IMR-90 (cell line): ENCODE data around the gene FHAD1. TPM values are rescaled to one million over a fixed set of nuclear protein-coding genes. Genes with fewer than 3 reads are reported as not detected.

ENCODE experiments used
- ATAC-seq: fragments of 200-7000 bp; cut with Tn5 transposase; 2 replicates; pipeline ENCODE4 v1.9.1; 2020; ENCODE audit warnings: low read depth, mild to moderate bottlenecking, moderate library complexity
- BruUV-seq: library from RNA; stranded (reverse); fragments of 400-500 nt; replicated peaks from 2 replicates; lab custom pipeline; 2021; lab: Mats Ljungman, UMichigan
- CTCF ChIA-PET: fragments of 300-600 bp; formaldehyde crosslinking; extraction: SDS; loops from one replicate; lab custom pipeline; 2021; ENCODE audit warnings: antibody characterized with exemption; lab: Yijun Ruan, JAX
- POLR2A ChIA-PET: fragments of 300-600 bp; sonication (Branson Sonifier 250); formaldehyde crosslinking; loops from one replicate; lab custom pipeline; 2022; ENCODE audit warnings: antibody characterized with exemption; ENCODE audit not compliant: unreplicated experiment; lab: Charles Lee
- DNase-seq: peaks from one replicate; pipeline ENCODE4 v3.0.0; 2013
- H2AFZ ChIP-seq: replicated peaks from 2 replicates; pipeline ENCODE3; 2013; ENCODE audit warnings: low read length, mild to moderate bottlenecking; ENCODE audit not compliant: poor library complexity
- H2AK5ac ChIP-seq: 2 replicates; pipeline ENCODE4 v1.6.1; 2013; ENCODE audit warnings: low read depth, low read length, inconsistent platforms
- H2AK9ac ChIP-seq: replicated peaks from 2 replicates; pipeline ENCODE3; 2013; ENCODE audit warnings: mild to moderate bottlenecking, low read depth, low read length, moderate library complexity; ENCODE audit not compliant: poor library complexity
- H2BK120ac ChIP-seq: 2 replicates; pipeline ENCODE4 v1.6.1; 2013; ENCODE audit warnings: low read depth, low read length, inconsistent platforms
- H2BK15ac ChIP-seq: 3 replicates; pipeline ENCODE4 v1.6.1; 2013; ENCODE audit warnings: low read depth, low read length, inconsistent platforms
- H2BK20ac ChIP-seq: 2 replicates; pipeline ENCODE4 v1.6.1; 2013; ENCODE audit warnings: low read depth, mild to moderate bottlenecking, inconsistent platforms, low read length, moderate library complexity
- H2BK5ac ChIP-seq: 2 replicates; pipeline ENCODE4 v1.6.1; 2013; ENCODE audit warnings: mild to moderate bottlenecking, low read depth, low read length, inconsistent platforms; ENCODE audit not compliant: poor library complexity, severe bottlenecking
- H3K14ac ChIP-seq: replicated peaks from 2 replicates; pipeline ENCODE4 v1.6.1; 2013; ENCODE audit warnings: low read depth, low read length, inconsistent platforms
- H3K18ac ChIP-seq: 2 replicates; pipeline ENCODE4 v1.6.1; 2013; ENCODE audit warnings: low read depth, low read length, control low read depth
- H3K23ac ChIP-seq: 2 replicates; pipeline ENCODE4 v1.6.1; 2013; ENCODE audit warnings: low read depth, low read length, inconsistent platforms
- H3K27ac ChIP-seq: 2 replicates; pipeline ENCODE4 v1.5.1; 2013; ENCODE audit warnings: mild to moderate bottlenecking, control low read depth, low read length; ENCODE audit not compliant: insufficient read depth
- H3K27me3 ChIP-seq: 2 replicates; pipeline ENCODE4 v1.6.1; 2013; ENCODE audit warnings: low read length; ENCODE audit not compliant: control insufficient read depth, insufficient read depth
- H3K36me3 ChIP-seq: 2 replicates; pipeline ENCODE4 v1.6.1; 2013; ENCODE audit warnings: low read length, mixed read lengths; ENCODE audit not compliant: control insufficient read depth, insufficient read depth
- H3K4ac ChIP-seq: 2 replicates; pipeline ENCODE4 v1.6.1; 2013; ENCODE audit warnings: low read depth, low read length, inconsistent platforms
- H3K4me1 ChIP-seq: 2 replicates; pipeline ENCODE4 v1.6.1; 2013; ENCODE audit warnings: low read length, mixed read lengths; ENCODE audit not compliant: control insufficient read depth, insufficient read depth
- H3K4me2 ChIP-seq: 2 replicates; pipeline ENCODE4 v1.6.1; 2013; ENCODE audit warnings: low read depth, mild to moderate bottlenecking, control low read depth, low read length, moderate library complexity
- H3K4me3 ChIP-seq: 2 replicates; pipeline ENCODE4 v1.5.1; 2013; ENCODE audit warnings: low read depth, mild to moderate bottlenecking, control low read depth, low read length, moderate library complexity; ENCODE audit not compliant: insufficient read depth
- H3K56ac ChIP-seq: 2 replicates; pipeline ENCODE4 v1.6.1; 2013; ENCODE audit warnings: low read length, inconsistent platforms; ENCODE audit not compliant: insufficient read depth; ENCODE audit errors: extremely low read depth
- H3K79me1 ChIP-seq, 2 experiments: 2 replicates each; pipeline ENCODE4 v1.6.1; 2013; ENCODE audit warnings: low read length in 2 of 2, inconsistent platforms in 1 of 2, low read depth in 1 of 2
- H3K9ac ChIP-seq: 2 replicates; pipeline ENCODE4 v1.6.1; 2013; ENCODE audit warnings: low read depth, low read length, control low read depth
- H3K9me1 ChIP-seq: 2 replicates; pipeline ENCODE4 v1.6.1; 2013; ENCODE audit warnings: low read length, inconsistent platforms; ENCODE audit not compliant: insufficient read depth
- H3K9me3 ChIP-seq: 2 replicates; pipeline ENCODE4 v1.6.1; 2013; ENCODE audit warnings: low read length; ENCODE audit not compliant: control insufficient read depth, insufficient read depth
- H4K20me1 ChIP-seq: 2 replicates; pipeline ENCODE4 v1.6.1; 2013; ENCODE audit warnings: low read length, inconsistent platforms; ENCODE audit not compliant: insufficient read depth
- H4K5ac ChIP-seq: 2 replicates; pipeline ENCODE4 v1.6.1; 2013; ENCODE audit warnings: mild to moderate bottlenecking, low read depth, low read length, control low read depth
- H4K8ac ChIP-seq, 2 experiments: 2 replicates each; pipeline ENCODE4 v1.6.1; 2013; ENCODE audit warnings: low read depth in 2 of 2, low read length in 2 of 2, control low read depth in 1 of 2, inconsistent platforms in 1 of 2
- H4K91ac ChIP-seq: 2 replicates; pipeline ENCODE4 v1.6.1; 2013; ENCODE audit warnings: low read depth, low read length, inconsistent platforms; ENCODE audit not compliant: insufficient read depth
- BHLHE40 ChIP-seq: fragments of 150-350 bp; IDR thresholded peaks from 2 replicates; pipeline ENCODE4 v1.6.1; 2016; ENCODE audit warnings: mild to moderate bottlenecking, low read depth, low read length
- CEBPB ChIP-seq: IDR thresholded peaks from 2 replicates; pipeline ENCODE4 v1.6.1; 2012; ENCODE audit warnings: low read depth, low read length, improper control_type of control experiment
- MAZ ChIP-seq: IDR thresholded peaks from 2 replicates; pipeline ENCODE4 v1.6.1; 2012; ENCODE audit warnings: low read depth, mild to moderate bottlenecking, low read length, improper control_type of control experiment, moderate library complexity, borderline replicate concordance
- RAD21 ChIP-seq: IDR thresholded peaks from 2 replicates; pipeline ENCODE4 v1.6.1; 2012; ENCODE audit warnings: low read length, improper control_type of control experiment
- RCOR1 ChIP-seq: IDR thresholded peaks from 2 replicates; pipeline ENCODE4 v1.6.1; 2012; ENCODE audit warnings: mild to moderate bottlenecking, low read length, improper control_type of control experiment; ENCODE audit not compliant: insufficient replicate concordance
- RFX5 ChIP-seq: IDR thresholded peaks from 2 replicates; pipeline ENCODE4 v1.8.0; 2012; ENCODE audit warnings: low read depth, mild to moderate bottlenecking, low read length, moderate library complexity
- SMC3 ChIP-seq: fragments of 150-350 bp; IDR thresholded peaks from 2 replicates; pipeline ENCODE4 v1.6.1; 2016; ENCODE audit warnings: low read depth, mild to moderate bottlenecking, antibody characterized with exemption, low read length, moderate library complexity
- WGBS, 2 experiments: methylation state at CpG; one replicate each; pipeline versions ENCODE4 v1.1.5 to v1.1.7; 2013; ENCODE audit warnings: missing lambda C conversion rate in 2 of 2; ENCODE audit not compliant: insufficient read length in 1 of 2; ENCODE audit errors: extremely low coverage in 2 of 2; 5-methylcytosine and 5-hydroxymethylcytosine counted together
- dilution Hi-C: fragments of 300-500 bp; cut with HindIII; formaldehyde crosslinking; loops from one replicate; pipeline ENCODE4 v1.14.3; 2018; ENCODE audit warnings: low sequenced_read_pairs; ENCODE audit not compliant: unreplicated experiment
- in situ Hi-C: fragments of 300-500 bp; cut with MboI; formaldehyde crosslinking; loops from 3 replicates; pipeline ENCODE4 v1.14.3; 2019; ENCODE audit warnings: low sequenced_read_pairs, inconsistent platforms, mixed read lengths
- intact Hi-C: fragments of 100-400 bp; cut with micrococcal nuclease; formaldehyde crosslinking; loops from 2 replicates; pipeline ENCODE4 v1.10.0; 2022
- polyA plus RNA-seq, 3 experiments: library from polyadenylated mRNA; depleted of rRNA; stranded (reverse); fragments of >200 nt; gene quantifications; 2 replicates each; pipeline ENCODE4 v1.2.3, GENCODE V29; 2012; ENCODE audit warnings: low replicate concordance in 1 of 3
- total RNA-seq: library from RNA; depleted of rRNA; stranded (reverse); fragments of >200 nt; gene quantifications from 2 replicates; pipeline ENCODE4 v1.2.3, GENCODE V29; 2012
- TF ChIP-seq, protein P1 (sequence below): conservative IDR thresholded peaks from 2 replicates; pipeline ENCODE4 v1.5.1; 2012; ENCODE audit warnings: mild to moderate bottlenecking, low read depth, low read length, improper control_type of control experiment

The FHAD1 gene
- total and polyA plus RNA-seq, 2 of the 4 experiments (the other 2 are of a cell fraction) = not detected

DNA sequence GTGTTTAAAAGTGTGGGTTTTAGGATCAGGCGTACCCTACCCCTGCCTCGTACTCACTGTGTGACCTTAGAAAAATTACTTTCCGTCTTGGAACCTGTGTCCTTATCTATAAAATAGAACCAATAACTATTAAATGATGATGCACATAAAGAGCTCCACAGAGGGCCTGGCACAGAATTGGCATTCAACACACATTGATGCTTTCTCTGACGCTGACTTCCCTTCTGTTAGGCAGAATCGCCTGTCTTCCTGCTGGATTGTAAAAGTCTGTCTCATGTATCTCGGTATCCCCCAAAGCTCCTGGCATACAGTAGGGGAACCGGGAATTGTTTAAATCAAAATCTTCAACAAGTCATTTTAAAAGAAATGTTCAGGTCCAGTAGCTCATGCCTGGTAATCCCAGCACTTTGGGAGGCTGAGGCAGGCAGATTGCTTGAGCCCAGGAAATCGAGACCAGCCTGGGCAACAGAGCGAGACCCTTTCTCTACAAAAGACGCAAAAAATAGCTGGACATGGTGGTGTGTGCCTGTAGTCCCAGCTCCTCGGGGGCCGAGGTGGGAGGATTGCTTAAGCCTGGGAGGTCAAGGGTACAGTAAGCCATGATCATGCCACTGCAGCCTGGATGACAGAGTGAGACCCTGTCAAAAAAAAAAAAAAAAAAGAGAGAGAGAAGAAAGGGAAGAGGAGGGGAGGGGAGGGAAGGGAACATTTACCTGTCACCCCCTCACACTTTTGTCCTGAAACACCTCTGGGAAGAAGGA lies 41.3 kb upstream of the FHAD1 start (continued):
- TF ChIP-seq SMC3 (no peak), BHLHE40 (no peak), RFX5 (no peak), RAD21 (no peak), MAZ (no peak)

GRCh38 chr1:15206418-15207030 lies 40.5 kb upstream of the FHAD1 start:
- Histone ChIP-seq H2AFZ (no peak overlapping the region), H3K9me3 (no peaks in the 10 kb centered on the region), H3K4me3 (no peak overlapping the region), H2AK9ac (no peak overlapping the region), H2BK5ac (no peak overlapping the region), H4K20me1 (peaks cover 15% of the 10 kb centered on the region; the same call in 1 of the 2 replicates), H2AK5ac (no peak overlapping the region), H3K56ac (no peak overlapping the region), H3K27me3 (no peaks in the 10 kb centered on the region), H4K91ac (no peak overlapping the region), H3K4me1 (peaks cover 13% of the 10 kb centered on the region), H2BK120ac (no peak overlapping the region), H3K9ac (no peak overlapping the region), H3K27ac (no peak overlapping the region), H3K4ac (no peak overlapping the region), H3K14ac (no peak overlapping the region), H2BK20ac (no peak overlapping the region), H3K23ac (no peak overlapping the region), H3K4me2 (no peak overlapping the region), H3K9me1 (peaks cover 5% of the 10 kb centered on the region), H2BK15ac (no peak overlapping the region), H4K8ac (no peak overlapping the region), H3K79me1 (peaks cover 26 to 68% of the 10 kb centered on the region in 2 experiments), H3K36me3 (no peaks in the 10 kb centered on the region; the same call in 1 of the 2 replicates), H4K5ac (no peak overlapping the region), H3K18ac (no peak overlapping the region)
- BruUV-seq = no TSS peak
- ChIA-PET POLR2A (no interaction called here), CTCF (no interaction called here)
- intact Hi-C loops (no loop called here), in situ Hi-C loops (no loop called here), dilution Hi-C loops (no loop called here)
- WGBS, 2 experiments = 60% methylated on average over 2 of the region's 8 CpGs; no CpG with 5 or more reads in 1 of the 2 experiments
- DNase-seq (peak; percentile 58), ATAC-seq (peak; percentile 52)
- TF ChIP-seq RCOR1 (no peak), CEBPB (no peak), RFX5 (no peak), SMC3 (no peak)
- TF ChIP-seq, protein P1, sequence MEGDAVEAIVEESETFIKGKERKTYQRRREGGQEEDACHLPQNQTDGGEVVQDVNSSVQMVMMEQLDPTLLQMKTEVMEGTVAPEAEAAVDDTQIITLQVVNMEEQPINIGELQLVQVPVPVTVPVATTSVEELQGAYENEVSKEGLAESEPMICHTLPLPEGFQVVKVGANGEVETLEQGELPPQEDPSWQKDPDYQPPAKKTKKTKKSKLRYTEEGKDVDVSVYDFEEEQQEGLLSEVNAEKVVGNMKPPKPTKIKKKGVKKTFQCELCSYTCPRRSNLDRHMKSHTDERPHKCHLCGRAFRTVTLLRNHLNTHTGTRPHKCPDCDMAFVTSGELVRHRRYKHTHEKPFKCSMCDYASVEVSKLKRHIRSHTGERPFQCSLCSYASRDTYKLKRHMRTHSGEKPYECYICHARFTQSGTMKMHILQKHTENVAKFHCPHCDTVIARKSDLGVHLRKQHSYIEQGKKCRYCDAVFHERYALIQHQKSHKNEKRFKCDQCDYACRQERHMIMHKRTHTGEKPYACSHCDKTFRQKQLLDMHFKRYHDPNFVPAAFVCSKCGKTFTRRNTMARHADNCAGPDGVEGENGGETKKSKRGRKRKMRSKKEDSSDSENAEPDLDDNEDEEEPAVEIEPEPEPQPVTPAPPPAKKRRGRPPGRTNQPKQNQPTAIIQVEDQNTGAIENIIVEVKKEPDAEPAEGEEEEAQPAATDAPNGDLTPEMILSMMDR = no peak
